Kidney (tissue), 14 donors: ENCODE results near the gene FDCSP. TPM values are rescaled to one million over a fixed set of nuclear protein-coding genes. Genes with fewer than 3 reads are reported as not detected.
A peak's percentile ranks its signal among the peaks of the same experiment; 100 is the strongest.

ENCODE experiments used
- DNase-seq, 5 donors: peaks; one replicate each; pipeline ENCODE4 v3.0.0-alpha.2; 2013 to 2020
- FAIRE-seq: peaks from 2 replicates; lab custom pipeline; 2012; peaks lifted over from hg19 to GRCh38; lab: Jason Lieb, UNC
- H3K27ac ChIP-seq, 2 donors: one replicate each; pipeline ENCODE4 v1.7.0; 2013; ENCODE audit warnings: low read depth in 2 of 2, low read length in 2 of 2, inconsistent platforms in 1 of 2
- H3K27me3 ChIP-seq: one replicate; pipeline ENCODE4 v1.7.1; 2013; ENCODE audit warnings: low read length, inconsistent platforms; ENCODE audit not compliant: control insufficient read depth, insufficient read depth
- H3K36me3 ChIP-seq, 3 donors: one replicate each; pipeline versions ENCODE4 v1.7.0 to v1.7.1; 2013; ENCODE audit warnings: low read length in 3 of 3, control low read depth in 1 of 3, inconsistent platforms in 1 of 3; ENCODE audit not compliant: insufficient read depth in 3 of 3, control insufficient read depth in 2 of 3
- H3K4me1 ChIP-seq, 3 donors: one replicate each; pipeline versions ENCODE4 v1.7.0 to v1.7.1; 2013; ENCODE audit warnings: low read length in 3 of 3, inconsistent platforms in 1 of 3, low read depth in 1 of 3; ENCODE audit not compliant: control insufficient read depth in 2 of 3, insufficient read depth in 2 of 3
- H3K4me3 ChIP-seq, 3 donors: one replicate each; pipeline versions ENCODE4 v1.7.0 to v1.8.1; 2013; ENCODE audit warnings: low read length in 3 of 3, control low read depth in 1 of 3, inconsistent platforms in 1 of 3
- H3K9ac ChIP-seq, 3 donors: one replicate each; pipeline versions ENCODE4 v1.7.0 to v1.7.1; 2013; ENCODE audit warnings: low read length in 3 of 3, control low read depth in 1 of 3, inconsistent platforms in 1 of 3
- H3K9me3 ChIP-seq, 3 donors: one replicate each; pipeline versions ENCODE4 v1.7.0 to v1.7.1; 2013; ENCODE audit warnings: low read length in 3 of 3, control low read depth in 1 of 3, inconsistent platforms in 1 of 3; ENCODE audit not compliant: control insufficient read depth in 2 of 3, insufficient read depth in 1 of 3
- intact Hi-C: fragments of 100-400 bp; cut with DNase I; formaldehyde crosslinking; loops from one replicate; pipeline ENCODE4 v1.11.1; 2022
- polyA plus RNA-seq: library from polyadenylated mRNA; stranded (reverse); fragments of 350-450 nt; fragmentation: Illumina TruSeq; extraction: RNeasy Lipid Tissue Mini Kit (QIAGEN cat#74804); gene quantifications from one replicate; pipeline ENCODE4 v1.2.3, GENCODE V29; 2014; ENCODE audit warnings: low read depth, low replicate concordance; ENCODE audit not compliant: insufficient read depth
- total RNA-seq: library from RNA; stranded (reverse); fragmentation: NEBNext Ultra II Directional; extraction: Animal tissue kit (Norgen Biotek cat#: 25700); gene quantifications from one replicate; pipeline ENCODE4 v1.2.1, GENCODE V29; 2021
- TF ChIP-seq, protein P1 (sequence below): IDR thresholded peaks from 3 replicates; pipeline ENCODE4 v1.5.1; 2012; ENCODE audit warnings: mild to moderate bottlenecking, moderate library complexity, borderline replicate concordance; ENCODE audit not compliant: insufficient read depth; ENCODE audit errors: extremely low read depth
- donor health status: control.
- donor health status: control.
- donor health status: control.
- donor health status: control.
- donor health status: control.
- donor health status: DM: yes; HTN: yes; CAD: no.
- donor health status: Normal renal cell carcinoma (clear cell type).

The FDCSP gene
- total and polyA plus RNA-seq, 2 donors from 2014 or later: 0.50 TPM; not detected in 1

DNA sequence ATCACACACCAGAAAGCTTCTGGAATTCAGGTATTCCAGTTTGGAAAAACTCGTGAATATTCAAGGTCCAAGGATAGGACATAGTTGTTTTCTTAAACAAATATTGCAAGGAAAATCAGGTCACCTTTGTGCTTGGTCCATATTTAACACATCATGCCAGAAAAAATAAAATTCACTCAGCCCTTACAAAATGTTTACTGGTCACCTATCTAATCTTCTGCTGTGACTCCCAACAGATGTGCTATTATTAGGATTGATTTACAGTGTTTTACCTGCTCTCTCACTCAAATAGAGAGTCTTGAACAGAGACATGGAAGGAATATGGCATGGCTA lies 26.0 kb downstream of the FDCSP start:
- TF ChIP-seq, protein P1, sequence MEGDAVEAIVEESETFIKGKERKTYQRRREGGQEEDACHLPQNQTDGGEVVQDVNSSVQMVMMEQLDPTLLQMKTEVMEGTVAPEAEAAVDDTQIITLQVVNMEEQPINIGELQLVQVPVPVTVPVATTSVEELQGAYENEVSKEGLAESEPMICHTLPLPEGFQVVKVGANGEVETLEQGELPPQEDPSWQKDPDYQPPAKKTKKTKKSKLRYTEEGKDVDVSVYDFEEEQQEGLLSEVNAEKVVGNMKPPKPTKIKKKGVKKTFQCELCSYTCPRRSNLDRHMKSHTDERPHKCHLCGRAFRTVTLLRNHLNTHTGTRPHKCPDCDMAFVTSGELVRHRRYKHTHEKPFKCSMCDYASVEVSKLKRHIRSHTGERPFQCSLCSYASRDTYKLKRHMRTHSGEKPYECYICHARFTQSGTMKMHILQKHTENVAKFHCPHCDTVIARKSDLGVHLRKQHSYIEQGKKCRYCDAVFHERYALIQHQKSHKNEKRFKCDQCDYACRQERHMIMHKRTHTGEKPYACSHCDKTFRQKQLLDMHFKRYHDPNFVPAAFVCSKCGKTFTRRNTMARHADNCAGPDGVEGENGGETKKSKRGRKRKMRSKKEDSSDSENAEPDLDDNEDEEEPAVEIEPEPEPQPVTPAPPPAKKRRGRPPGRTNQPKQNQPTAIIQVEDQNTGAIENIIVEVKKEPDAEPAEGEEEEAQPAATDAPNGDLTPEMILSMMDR: no peak
- Histone ChIP-seq H3K36me3 (no peaks in the 10 kb centered on the region), H3K9me3 (no peaks in the 10 kb centered on the region), H3K27ac (no peak overlapping the region), H3K4me1 (no peaks in the 10 kb centered on the region), H3K4me3 (no peak overlapping the region), H3K9ac (no peak overlapping the region), H3K27me3 (no peaks in the 10 kb centered on the region)
- FAIRE-seq (no peak), DNase-seq (no peak)
- intact Hi-C loops: no loop called here

DNA sequence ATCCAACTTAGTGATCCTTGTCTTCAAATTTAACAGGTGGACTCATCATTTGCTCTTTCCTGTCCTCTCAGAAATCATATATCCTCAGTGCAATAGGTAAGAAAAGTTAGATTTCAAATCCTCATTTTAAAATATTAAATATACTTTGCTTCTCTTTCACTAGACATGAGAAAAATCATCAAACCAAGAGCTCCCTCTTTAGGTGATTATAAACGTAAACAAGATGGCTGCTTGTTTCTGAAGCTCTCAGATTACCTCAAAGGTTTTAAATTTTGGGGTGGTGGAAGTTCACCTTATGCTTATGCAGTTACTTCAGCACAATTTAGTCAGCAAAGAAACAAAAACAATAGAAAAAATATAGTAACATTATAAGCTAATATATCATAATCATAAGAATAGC lies 43.8 kb downstream of the FDCSP start:
- H3K27me3 ChIP-seq: no peaks in the 10 kb centered on the region
- FAIRE-seq: no peak
- DNase-seq: peak in 1 of 5 donors; percentile 10
- no peaks in the 10 kb centered on the region for H3K36me3 ChIP-seq
- no peaks in the 10 kb centered on the region for H3K4me1 ChIP-seq
- intact Hi-C loops: no loop called here
- TF ChIP-seq, protein P1: no peak
- H3K4me3 ChIP-seq: no peak overlapping the region
- H3K9me3 ChIP-seq: no peaks in the 10 kb centered on the region
- H3K9ac ChIP-seq: no peak overlapping the region
- H3K27ac ChIP-seq: no peak overlapping the region

DNA sequence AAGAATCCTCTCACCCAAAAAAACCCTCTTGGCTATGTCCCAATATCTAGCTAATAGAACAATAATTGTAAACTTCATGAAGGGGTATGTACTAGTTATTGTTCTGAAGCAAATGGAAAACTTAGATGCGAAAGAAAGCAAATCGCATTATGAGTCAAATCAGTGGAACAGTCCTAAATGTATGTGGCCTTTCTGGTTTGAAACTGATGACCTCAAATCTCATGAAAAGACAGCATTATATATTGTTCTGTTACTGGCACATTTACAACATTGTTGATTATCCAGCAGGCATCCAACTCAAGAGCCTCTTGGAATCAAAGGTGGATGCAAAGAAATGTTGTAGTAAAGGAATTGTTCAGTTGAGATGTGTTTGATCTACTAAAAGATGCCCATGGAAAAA lies 51.2 kb downstream of the FDCSP start:
- Histone ChIP-seq H3K27ac (no peak overlapping the region), H3K9ac (no peak overlapping the region), H3K36me3 (no peaks in the 10 kb centered on the region), H3K9me3 (peaks cover 0 to 4% (median 0%) of the 10 kb centered on the region in 3 donors), H3K4me3 (no peak overlapping the region), H3K27me3 (no peaks in the 10 kb centered on the region), H3K4me1 (no peaks in the 10 kb centered on the region)
- FAIRE-seq: no peak
- intact Hi-C loops: no loop called here
- TF ChIP-seq, protein P1: no peak
- no peak for DNase-seq

DNA sequence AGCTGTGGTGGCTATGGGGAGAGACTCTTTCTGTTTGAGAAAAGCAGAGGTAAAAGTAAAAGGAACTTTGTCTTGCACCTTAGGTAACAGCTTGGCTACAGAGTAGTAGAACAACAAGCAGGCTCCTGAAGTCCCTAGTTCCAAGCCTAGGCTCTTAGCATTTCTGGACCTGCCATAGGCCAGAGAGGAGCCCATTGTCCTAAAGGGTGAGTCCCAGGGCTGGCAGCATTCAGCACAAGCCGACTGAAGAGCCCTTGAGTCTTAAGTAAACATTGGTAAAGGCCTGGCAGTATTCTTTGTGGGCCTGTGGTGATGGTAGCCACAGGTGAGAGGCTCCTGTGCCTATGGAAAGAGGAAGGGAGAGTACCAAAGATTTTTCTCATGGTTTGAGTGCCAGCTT lies 54.6 kb downstream of the FDCSP start:
- H3K4me1 ChIP-seq: no peaks in the 10 kb centered on the region
- DNase-seq (no peak), FAIRE-seq (no peak)
- peaks cover 0 to 4% (median 0%) of the 10 kb centered on the region in 3 donors for H3K9me3 ChIP-seq
- intact Hi-C loops: no loop called here
- no peak overlapping the region for H3K4me3 ChIP-seq
- no peak overlapping the region for H3K9ac ChIP-seq
- H3K36me3 ChIP-seq: no peaks in the 10 kb centered on the region
- no peaks in the 10 kb centered on the region for H3K27me3 ChIP-seq
- no peak overlapping the region for H3K27ac ChIP-seq
- TF ChIP-seq, protein P1: no peak
